Neural crest cell (in vitro differentiated cells): ENCODE results near the gene GSDME. TPM values are rescaled to one million over a fixed set of nuclear protein-coding genes. Genes with fewer than 3 reads are reported as not detected.
"Not testable (repeated sequence)": the region's sequence is repeated elsewhere in the genome, so short reads cannot be mapped to it uniquely, and the experiment has no call there.

ENCODE experiments used
- DNase-seq: peaks from one replicate; pipeline ENCODE4 v3.0.0; 2021; ENCODE audit warnings: low read depth, mixed read lengths, low spot score
- H3K27ac Mint-ChIP-seq: one replicate; pipeline ENCODE4 v1.8.0; 2021; ENCODE audit warnings: mild to moderate bottlenecking, mixed read lengths; ENCODE audit not compliant: unreplicated experiment
- H3K27me3 Mint-ChIP-seq: 2 replicates; pipeline ENCODE4 v1.8.0; 2021; ENCODE audit warnings: low read depth, mild to moderate bottlenecking, mixed read lengths
- H3K36me3 Mint-ChIP-seq: 2 replicates; pipeline ENCODE4 v1.8.0; 2021; ENCODE audit warnings: low read depth, mild to moderate bottlenecking, mixed read lengths
- H3K4me1 Mint-ChIP-seq: 2 replicates; pipeline ENCODE4 v1.8.0; 2021; ENCODE audit warnings: mixed read lengths
- H3K4me3 Mint-ChIP-seq: one replicate; pipeline ENCODE4 v1.8.0; 2021; ENCODE audit warnings: mild to moderate bottlenecking, mixed read lengths
- H3K9me3 Mint-ChIP-seq: 2 replicates; pipeline ENCODE4 v1.8.0; 2021; ENCODE audit warnings: mixed read lengths
- total RNA-seq: library from RNA; stranded (reverse); gene quantifications from 2 replicates; pipeline ENCODE4 v1.2.1, GENCODE V29; 2021
- TF ChIP-seq, protein P1 (sequence below): fragments of 200-600 bp; sonication (generic); conservative IDR thresholded peaks from 2 replicates; pipeline ENCODE4 v1.5.0; 2021; ENCODE audit warnings: antibody characterized with exemption, mild to moderate bottlenecking

GSDME gene
- total RNA-seq, 1 donor from 2014 or later: 18.9 TPM

DNA sequence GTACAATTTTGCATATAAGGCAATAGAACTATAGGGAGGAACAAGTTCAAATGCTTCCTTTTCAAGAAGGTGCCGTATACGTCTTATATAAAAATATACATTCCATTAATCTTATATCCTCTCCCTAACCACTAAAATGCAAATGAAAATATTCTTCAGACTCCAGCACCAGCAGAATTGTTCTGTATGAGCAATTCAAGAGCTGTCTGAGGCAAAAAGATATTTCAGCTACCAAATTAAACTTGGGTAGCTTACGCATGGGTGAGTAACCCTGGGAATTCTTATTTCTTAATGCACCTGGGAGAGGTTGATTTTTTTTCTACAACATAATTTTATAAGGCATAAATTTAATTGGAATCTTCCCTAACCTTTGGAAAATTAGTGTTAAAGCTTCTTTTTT, 42.2 kb upstream of the GSDME start:
- Mint-ChIP-seq H3K4me1 (peaks cover 14% of the 10 kb centered on the region), H3K4me3 (no peak overlapping the region), H3K9me3 (no peaks in the 10 kb centered on the region), H3K27me3 (no peaks in the 10 kb centered on the region), H3K36me3 (peaks cover 11% of the 10 kb centered on the region), H3K27ac (no peak overlapping the region)
- TF ChIP-seq, protein P1, sequence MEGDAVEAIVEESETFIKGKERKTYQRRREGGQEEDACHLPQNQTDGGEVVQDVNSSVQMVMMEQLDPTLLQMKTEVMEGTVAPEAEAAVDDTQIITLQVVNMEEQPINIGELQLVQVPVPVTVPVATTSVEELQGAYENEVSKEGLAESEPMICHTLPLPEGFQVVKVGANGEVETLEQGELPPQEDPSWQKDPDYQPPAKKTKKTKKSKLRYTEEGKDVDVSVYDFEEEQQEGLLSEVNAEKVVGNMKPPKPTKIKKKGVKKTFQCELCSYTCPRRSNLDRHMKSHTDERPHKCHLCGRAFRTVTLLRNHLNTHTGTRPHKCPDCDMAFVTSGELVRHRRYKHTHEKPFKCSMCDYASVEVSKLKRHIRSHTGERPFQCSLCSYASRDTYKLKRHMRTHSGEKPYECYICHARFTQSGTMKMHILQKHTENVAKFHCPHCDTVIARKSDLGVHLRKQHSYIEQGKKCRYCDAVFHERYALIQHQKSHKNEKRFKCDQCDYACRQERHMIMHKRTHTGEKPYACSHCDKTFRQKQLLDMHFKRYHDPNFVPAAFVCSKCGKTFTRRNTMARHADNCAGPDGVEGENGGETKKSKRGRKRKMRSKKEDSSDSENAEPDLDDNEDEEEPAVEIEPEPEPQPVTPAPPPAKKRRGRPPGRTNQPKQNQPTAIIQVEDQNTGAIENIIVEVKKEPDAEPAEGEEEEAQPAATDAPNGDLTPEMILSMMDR: no peak
- DNase-seq: no peak

DNA sequence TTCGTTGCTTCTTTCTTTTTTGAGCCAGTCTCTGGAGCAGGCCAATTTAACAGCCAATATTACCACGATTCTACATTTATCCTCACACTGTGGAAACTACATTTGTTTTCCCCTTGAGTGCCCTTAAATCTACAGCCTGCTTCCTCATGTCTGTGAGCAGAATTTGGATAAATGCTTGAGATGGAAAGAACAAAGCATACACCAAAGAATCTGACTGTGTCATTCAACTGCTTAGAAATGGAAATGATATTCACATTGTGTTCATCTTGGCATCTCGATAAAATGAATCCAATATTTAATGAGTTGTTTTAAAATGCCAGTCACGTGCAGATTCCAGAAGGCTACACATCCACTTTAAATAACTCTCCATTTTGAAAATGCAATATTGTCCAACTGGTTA, 41.0 kb upstream of the GSDME start:
- Mint-ChIP-seq H3K36me3 (peaks cover 9% of the 10 kb centered on the region), H3K4me3 (no peak overlapping the region), H3K27me3 (no peaks in the 10 kb centered on the region), H3K4me1 (peaks cover 19% of the 10 kb centered on the region), H3K27ac (no peak overlapping the region), H3K9me3 (no peaks in the 10 kb centered on the region)
- TF ChIP-seq, protein P1: no peak
- DNase-seq: no peak

DNA sequence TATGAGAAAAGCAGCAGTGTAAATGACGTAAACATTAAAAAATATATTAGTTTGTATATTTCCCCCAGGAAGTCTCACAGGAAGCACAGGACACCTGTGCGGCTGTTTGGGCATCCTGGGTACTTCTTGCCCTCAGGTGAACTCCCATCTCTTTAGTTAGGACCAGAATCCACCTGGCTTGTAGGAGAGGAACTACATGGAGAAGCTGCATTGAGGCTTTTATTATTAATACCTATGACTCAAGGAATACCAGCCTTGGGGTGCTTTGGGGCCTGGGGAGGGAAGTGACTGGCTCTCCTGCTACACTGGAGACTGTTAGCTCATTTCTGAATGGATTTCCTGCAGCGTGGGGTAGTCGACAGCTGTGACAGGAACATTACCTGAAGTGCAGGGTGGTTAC, 40.0 kb upstream of the GSDME start:
- no peak overlapping the region for H3K4me3 Mint-ChIP-seq
- no peaks in the 10 kb centered on the region for H3K9me3 Mint-ChIP-seq
- TF ChIP-seq, protein P1: no peak
- no peak overlapping the region for H3K27ac Mint-ChIP-seq
- peaks cover 19% of the 10 kb centered on the region for H3K4me1 Mint-ChIP-seq
- peaks cover 7% of the 10 kb centered on the region for H3K36me3 Mint-ChIP-seq
- DNase-seq: no peak
- H3K27me3 Mint-ChIP-seq: no peaks in the 10 kb centered on the region

DNA sequence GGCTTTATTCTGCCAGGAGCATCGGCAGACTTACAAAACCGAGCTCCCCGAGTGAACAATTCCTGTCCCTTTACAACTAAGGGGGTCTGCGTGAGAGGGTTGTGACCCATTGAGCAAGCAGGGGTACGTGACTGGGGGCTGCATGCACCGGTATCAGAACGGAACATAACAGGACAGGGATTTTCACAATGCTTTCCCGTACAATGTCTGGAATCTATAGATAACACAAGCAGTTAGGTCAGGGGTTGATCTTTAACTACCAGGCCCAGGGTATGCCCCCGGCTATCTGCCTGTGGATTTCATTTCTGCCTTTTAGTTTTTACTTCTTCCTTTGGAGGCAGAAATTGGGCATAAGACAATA, 38.1 kb upstream of the GSDME start:
- TF ChIP-seq, protein P1: no peak
- no peaks in the 10 kb centered on the region for H3K9me3 Mint-ChIP-seq
- H3K27ac Mint-ChIP-seq: no peak overlapping the region
- no peaks in the 10 kb centered on the region for H3K27me3 Mint-ChIP-seq
- no peaks in the 10 kb centered on the region for H3K36me3 Mint-ChIP-seq
- peaks cover 19% of the 10 kb centered on the region for H3K4me1 Mint-ChIP-seq
- no peak for DNase-seq
- no peak overlapping the region for H3K4me3 Mint-ChIP-seq

DNA sequence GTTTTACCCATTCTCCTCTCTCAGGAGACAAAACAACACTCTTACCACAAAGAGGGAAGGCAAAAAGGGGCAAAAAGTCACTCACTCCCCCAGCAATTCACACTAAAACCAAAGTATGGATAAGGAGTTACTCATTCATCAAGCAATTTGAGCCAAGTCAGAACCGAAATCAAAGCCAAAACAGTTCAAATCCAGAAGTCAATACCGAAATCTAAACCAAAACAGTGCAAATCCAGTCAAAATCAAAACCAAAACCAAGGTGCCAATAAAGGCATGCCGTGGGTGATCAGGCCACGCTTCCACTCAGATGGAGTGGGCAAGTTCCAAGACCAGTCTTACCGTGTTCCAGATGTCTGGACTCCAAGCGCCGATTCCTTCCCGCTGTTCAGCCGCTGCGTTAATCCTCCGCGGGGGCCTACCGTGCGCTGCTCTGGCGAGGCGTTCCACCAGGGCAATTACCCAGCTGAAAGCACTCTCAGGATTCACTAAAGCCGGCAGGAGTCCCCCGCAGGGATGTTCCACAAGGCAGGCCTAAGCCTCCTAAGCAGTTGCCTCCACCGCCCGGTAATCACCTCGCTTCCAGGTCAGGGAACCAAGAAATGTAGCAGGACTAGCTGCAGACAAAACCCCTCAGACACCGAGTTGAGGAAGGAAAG, 37.6 kb upstream of the GSDME start:
- H3K27me3 Mint-ChIP-seq, H3K9me3 Mint-ChIP-seq, H3K36me3 Mint-ChIP-seq, DNase-seq, H3K4me3 Mint-ChIP-seq, H3K27ac Mint-ChIP-seq: not testable (repeated sequence)
- peaks cover 19% of the 10 kb centered on the region for H3K4me1 Mint-ChIP-seq

DNA sequence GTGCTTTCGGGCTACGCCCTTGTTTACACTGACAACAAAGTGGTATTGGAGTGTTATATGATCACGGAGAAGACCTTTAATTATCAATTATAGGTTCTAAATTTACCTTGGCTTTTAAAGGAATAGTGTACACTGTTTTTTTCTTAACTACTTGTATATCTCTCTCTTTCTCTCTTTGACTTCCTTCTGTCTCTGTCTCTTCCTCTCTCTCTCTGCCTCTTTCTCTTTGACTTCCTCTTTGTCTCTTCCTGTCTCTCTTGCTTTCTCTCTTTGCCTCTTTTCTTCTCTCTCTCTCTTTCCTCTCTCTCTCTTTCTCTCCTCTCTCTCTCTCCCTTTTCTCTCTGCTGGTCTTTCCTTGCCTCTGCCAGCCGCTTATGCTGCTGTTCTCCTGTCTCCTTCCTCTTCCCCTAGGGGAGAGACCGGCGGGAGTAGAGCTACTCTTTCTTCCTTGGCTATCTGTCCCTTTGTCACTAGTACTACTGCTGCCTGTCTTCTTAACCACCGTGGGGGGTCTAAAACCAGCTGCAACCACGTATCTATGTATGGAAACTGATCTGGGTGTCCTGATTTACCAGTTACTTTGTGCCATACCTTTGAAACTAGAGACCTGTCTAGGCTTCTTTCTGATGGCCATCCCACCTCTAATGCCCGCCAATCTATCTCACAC, 36.9 kb upstream of the GSDME start:
- Mint-ChIP-seq H3K4me3 (no peak overlapping the region), H3K9me3 (peaks cover 9% of the 10 kb centered on the region), H3K4me1 (peaks cover 19% of the 10 kb centered on the region), H3K36me3 (peaks cover 2% of the 10 kb centered on the region), H3K27me3 (no peaks in the 10 kb centered on the region), H3K27ac (peak overlapping the region; percentile 9)
- no peak for DNase-seq
- TF ChIP-seq, protein P1: no peak
